HepG2 (cell line): ENCODE data around the gene SOX4. TPM values are rescaled to one million over a fixed set of nuclear protein-coding genes. Genes with fewer than 3 reads are reported as not detected.

Experiments used
- CSRNP1 ChIP-seq: sonication (generic); formaldehyde crosslinking; IDR thresholded peaks from 2 replicates; pipeline ENCODE4 v1.8.1; 2023; ENCODE audit warnings: mild to moderate bottlenecking, missing genetic modification reagents
- DMAP1 ChIP-seq: IDR thresholded peaks from 2 replicates; pipeline ENCODE4 v1.6.1; 2016
- ELF3 ChIP-seq: IDR thresholded peaks from 2 replicates; pipeline ENCODE4 v1.6.1; 2016; ENCODE audit warnings: missing genetic modification reagents, missing compliant biosample characterization
- HNF4A ChIP-seq: sonication (generic); formaldehyde crosslinking; IDR thresholded peaks from 2 replicates; pipeline ENCODE4 v1.4.0; 2020; ENCODE audit warnings: missing genetic modification reagents
- KDM2A ChIP-seq: sonication (generic); formaldehyde crosslinking; IDR thresholded peaks from 2 replicates; pipeline ENCODE4 v1.4.0; 2020; ENCODE audit warnings: low read depth, missing genetic modification reagents, borderline replicate concordance
- NCOR1 ChIP-seq: fragments of 200-600 bp; sonication (generic); IDR thresholded peaks from 2 replicates; pipeline ENCODE4 v1.7.0; 2017; ENCODE audit warnings: antibody characterized with exemption, low read length, borderline replicate concordance
- RELA ChIP-seq: sonication (generic); formaldehyde crosslinking; IDR thresholded peaks from 2 replicates; pipeline ENCODE4 v1.4.0; 2020; ENCODE audit warnings: missing genetic modification reagents
- SETDB1 ChIP-seq: sonication (generic); formaldehyde crosslinking; IDR thresholded peaks from 2 replicates; pipeline ENCODE4 v1.5.1; 2020; ENCODE audit warnings: missing genetic modification reagents, mild to moderate bottlenecking, borderline replicate concordance
- ZBTB10 ChIP-seq: sonication (generic); formaldehyde crosslinking; IDR thresholded peaks from 2 replicates; pipeline ENCODE4 v1.4.0; 2020; ENCODE audit warnings: missing genetic modification reagents, borderline replicate concordance
- ZNF225 ChIP-seq: sonication (generic); formaldehyde crosslinking; IDR thresholded peaks from 2 replicates; pipeline ENCODE4 v1.4.0; 2020; ENCODE audit warnings: mild to moderate bottlenecking, missing genetic modification reagents
- ZNF253 ChIP-seq: sonication (generic); formaldehyde crosslinking; IDR thresholded peaks from 2 replicates; pipeline ENCODE4 v1.8.0; 2022; ENCODE audit warnings: mild to moderate bottlenecking, missing genetic modification reagents, borderline replicate concordance
- ZNF335 ChIP-seq: sonication (generic); formaldehyde crosslinking; IDR thresholded peaks from 2 replicates; pipeline ENCODE4 v1.4.0; 2020; ENCODE audit warnings: missing genetic modification reagents
- ZNF562 ChIP-seq: sonication (generic); formaldehyde crosslinking; IDR thresholded peaks from 2 replicates; pipeline ENCODE4 v1.8.0; 2022; ENCODE audit warnings: missing genetic modification reagents, borderline replicate concordance
- polyA plus RNA-seq, 8 experiments: library from polyadenylated mRNA; depleted of rRNA in 3 of 8; stranded (reverse) in 7 of 8; unstranded in 1 of 8; fragments of >200 nt; fragmentation: Illumina TruSeq in 4 of 8; extraction: Trizol in 4 of 8; gene quantifications; 2 replicates each; pipeline versions ENCODE4 v1.2.1 to v1.2.3, GENCODE V29; 2011 to 2016; ENCODE audit warnings: low read depth in 4 of 8, missing spikeins in 1 of 8, mixed read lengths in 1 of 8; ENCODE audit not compliant: insufficient read depth in 1 of 8
- total RNA-seq, 5 experiments: library from RNA; depleted of rRNA; stranded (reverse); fragments of >200 nt; fragmentation: Illumina TruSeq; extraction: Trizol; gene quantifications; 2 replicates each; pipeline ENCODE4 v1.2.3, GENCODE V29; 2016; ENCODE audit warnings: low read depth in 1 of 5
- TF ChIP-seq, protein P1 (sequence below): sonication (generic); formaldehyde crosslinking; IDR thresholded peaks from 2 replicates; pipeline ENCODE4 v1.4.0; 2020; ENCODE audit warnings: mild to moderate bottlenecking, missing genetic modification reagents
- TF ChIP-seq, protein P2 (sequence below): sonication (generic); formaldehyde crosslinking; IDR thresholded peaks from 2 replicates; pipeline ENCODE4 v1.5.0; 2020; ENCODE audit warnings: mild to moderate bottlenecking, missing genetic modification reagents, borderline replicate concordance
- TF ChIP-seq, protein P3 (sequence below): sonication (generic); formaldehyde crosslinking; IDR thresholded peaks from 2 replicates; pipeline ENCODE4 v1.4.0; 2020; ENCODE audit warnings: mild to moderate bottlenecking, missing genetic modification reagents, borderline replicate concordance

SOX4 gene
- total and polyA plus RNA-seq, 2 of the 13 experiments (the other 11 are each of a cell fraction or from before 2014, with no cell fraction given), result 2.6 to 3.4 TPM

DNA sequence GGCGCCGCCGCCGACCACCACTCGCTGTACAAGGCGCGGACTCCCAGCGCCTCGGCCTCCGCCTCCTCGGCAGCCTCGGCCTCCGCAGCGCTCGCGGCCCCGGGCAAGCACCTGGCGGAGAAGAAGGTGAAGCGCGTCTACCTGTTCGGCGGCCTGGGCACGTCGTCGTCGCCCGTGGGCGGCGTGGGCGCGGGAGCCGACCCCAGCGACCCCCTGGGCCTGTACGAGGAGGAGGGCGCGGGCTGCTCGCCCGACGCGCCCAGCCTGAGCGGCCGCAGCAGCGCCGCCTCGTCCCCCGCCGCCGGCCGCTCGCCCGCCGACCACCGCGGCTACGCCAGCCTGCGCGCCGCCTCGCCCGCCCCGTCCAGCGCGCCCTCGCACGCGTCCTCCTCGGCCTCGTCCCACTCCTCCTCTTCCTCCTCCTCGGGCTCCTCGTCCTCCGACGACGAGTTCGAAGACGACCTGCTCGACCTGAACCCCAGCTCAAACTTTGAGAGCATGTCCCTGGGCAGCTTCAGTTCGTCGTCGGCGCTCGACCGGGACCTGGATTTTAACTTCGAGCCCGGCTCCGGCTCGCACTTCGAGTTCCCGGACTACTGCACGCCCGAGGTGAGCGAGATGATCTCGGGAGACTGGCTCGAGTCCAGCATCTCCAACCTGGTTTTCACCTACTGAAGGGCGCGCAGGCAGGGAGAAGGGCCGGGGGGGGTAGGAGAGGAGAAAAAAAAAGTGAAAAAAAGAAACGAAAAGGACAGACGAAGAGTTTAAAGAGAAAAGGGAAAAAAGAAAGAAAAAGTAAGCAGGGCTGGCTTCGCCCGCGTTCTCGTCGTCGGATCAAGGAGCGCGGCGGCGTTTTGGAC, 2.0 kb downstream of the SOX4 start (continued):
- TF ChIP-seq ZNF253 (CRISPR knock-in tag), result no peak
- no peak for TF ChIP-seq RELA (CRISPR knock-in tag)
- TF ChIP-seq ELF3, result no peak
- no peak for TF ChIP-seq NCOR1
- TF ChIP-seq, protein P1, sequence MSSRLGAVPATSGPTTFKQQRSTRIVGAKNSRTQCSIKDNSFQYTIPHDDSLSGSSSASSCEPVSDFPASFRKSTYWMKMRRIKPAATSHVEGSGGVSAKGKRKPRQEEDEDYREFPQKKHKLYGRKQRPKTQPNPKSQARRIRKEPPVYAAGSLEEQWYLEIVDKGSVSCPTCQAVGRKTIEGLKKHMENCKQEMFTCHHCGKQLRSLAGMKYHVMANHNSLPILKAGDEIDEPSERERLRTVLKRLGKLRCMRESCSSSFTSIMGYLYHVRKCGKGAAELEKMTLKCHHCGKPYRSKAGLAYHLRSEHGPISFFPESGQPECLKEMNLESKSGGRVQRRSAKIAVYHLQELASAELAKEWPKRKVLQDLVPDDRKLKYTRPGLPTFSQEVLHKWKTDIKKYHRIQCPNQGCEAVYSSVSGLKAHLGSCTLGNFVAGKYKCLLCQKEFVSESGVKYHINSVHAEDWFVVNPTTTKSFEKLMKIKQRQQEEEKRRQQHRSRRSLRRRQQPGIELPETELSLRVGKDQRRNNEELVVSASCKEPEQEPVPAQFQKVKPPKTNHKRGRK (CRISPR knock-in tag), result peak; percentile 80; the same call in 1 of the 2 replicates
- TF ChIP-seq CSRNP1, result no peak
- no peak for TF ChIP-seq HNF4A (CRISPR knock-in tag)
- no peak for TF ChIP-seq KDM2A
- no peak for TF ChIP-seq ZNF335 (CRISPR knock-in tag)
- TF ChIP-seq SETDB1, result no peak
- TF ChIP-seq ZBTB10, result no peak
- TF ChIP-seq ZNF225, result no peak
- no peak for TF ChIP-seq ZNF562
- TF ChIP-seq DMAP1, result no peak
- TF ChIP-seq, protein P2, sequence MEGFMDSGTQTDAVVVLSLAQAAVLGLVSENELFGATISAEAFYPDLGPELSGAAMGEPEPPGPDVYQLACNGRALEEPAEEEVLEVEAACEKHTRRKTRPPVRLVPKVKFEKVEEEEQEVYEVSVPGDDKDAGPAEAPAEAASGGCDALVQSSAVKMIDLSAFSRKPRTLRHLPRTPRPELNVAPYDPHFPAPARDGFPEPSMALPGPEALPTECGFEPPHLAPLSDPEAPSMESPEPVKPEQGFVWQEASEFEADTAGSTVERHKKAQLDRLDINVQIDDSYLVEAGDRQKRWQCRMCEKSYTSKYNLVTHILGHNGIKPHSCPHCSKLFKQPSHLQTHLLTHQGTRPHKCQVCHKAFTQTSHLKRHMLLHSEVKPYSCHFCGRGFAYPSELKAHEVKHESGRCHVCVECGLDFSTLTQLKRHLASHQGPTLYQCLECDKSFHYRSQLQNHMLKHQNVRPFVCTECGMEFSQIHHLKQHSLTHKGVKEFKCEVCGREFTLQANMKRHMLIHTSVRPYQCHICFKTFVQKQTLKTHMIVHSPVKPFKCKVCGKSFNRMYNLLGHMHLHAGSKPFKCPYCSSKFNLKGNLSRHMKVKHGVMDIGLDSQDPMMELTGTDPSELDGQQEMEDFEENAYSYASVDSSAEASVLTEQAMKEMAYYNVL (CRISPR knock-in tag), result no peak
- TF ChIP-seq, protein P3, sequence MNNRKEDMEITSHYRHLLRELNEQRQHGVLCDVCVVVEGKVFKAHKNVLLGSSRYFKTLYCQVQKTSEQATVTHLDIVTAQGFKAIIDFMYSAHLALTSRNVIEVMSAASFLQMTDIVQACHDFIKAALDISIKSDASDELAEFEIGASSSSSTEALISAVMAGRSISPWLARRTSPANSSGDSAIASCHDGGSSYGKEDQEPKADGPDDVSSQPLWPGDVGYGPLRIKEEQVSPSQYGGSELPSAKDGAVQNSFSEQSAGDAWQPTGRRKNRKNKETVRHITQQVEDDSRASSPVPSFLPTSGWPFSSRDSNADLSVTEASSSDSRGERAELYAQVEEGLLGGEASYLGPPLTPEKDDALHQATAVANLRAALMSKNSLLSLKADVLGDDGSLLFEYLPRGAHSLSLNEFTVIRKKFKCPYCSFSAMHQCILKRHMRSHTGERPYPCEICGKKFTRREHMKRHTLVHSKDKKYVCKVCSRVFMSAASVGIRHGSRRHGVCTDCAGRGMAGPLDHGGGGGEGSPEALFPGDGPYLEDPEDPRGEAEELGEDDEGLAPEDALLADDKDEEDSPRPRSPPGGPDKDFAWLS (CRISPR knock-in tag), result no peak
